Retinal pigment epithelial cell (primary cell): ENCODE results near the gene GCGR.

Source experiments
- DNase-seq: peaks from one replicate; pipeline ENCODE4 v3.0.0-alpha.2; 2010; ENCODE audit warnings: low read depth
- H3K4me3 ChIP-seq: 2 replicates; pipeline ENCODE4 v1.5.1; 2011; ENCODE audit warnings: mild to moderate bottlenecking, low read length, control low read depth, moderate library complexity
- TF ChIP-seq, protein P1 (sequence below): conservative IDR thresholded peaks from 2 replicates; pipeline ENCODE4 v1.5.1; 2011; ENCODE audit warnings: low read depth, low read length, control low read depth, inconsistent platforms

The GCGR gene

DNA sequence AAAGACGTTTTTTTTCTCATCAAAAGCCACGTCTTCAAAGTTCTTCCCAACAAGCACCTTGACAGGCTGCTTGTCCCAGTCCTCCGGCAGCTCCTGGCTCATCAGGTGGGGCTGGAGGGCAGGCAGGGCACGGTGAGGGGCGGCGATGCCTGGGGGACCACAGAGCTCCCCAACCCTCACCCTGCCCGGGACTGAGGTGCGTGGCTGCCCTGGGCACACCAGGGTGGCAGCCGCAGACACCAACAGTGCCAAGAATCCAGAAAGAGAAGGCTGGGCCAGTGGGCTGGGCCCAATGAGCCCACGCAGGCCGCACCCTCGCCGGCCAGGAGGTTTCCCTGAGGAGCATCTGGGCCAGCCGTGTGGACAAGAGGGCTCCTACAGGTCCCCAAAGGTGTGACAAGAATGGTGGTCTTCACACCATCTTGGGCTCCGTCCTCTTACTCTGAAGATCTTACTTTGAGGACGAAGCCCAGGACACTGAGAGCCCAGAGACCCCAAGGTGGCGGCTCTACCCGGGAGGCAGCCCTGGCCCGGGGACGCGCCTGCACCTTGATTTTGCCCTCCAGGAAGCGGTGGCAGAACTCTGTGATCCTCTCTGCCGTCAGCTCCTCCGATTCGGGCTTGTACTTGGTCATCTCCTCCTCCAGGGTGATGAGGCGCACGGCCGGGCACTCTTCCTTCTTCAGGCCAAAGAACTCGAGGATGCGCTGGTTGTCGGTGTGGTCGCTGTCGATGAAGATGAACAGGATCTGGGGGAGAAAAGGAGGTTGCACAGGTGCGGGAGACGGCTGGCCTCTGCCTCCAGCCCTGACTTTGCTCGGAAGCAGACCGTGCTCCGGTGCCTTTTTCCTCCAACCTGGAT is 42.2 kb downstream of the GCGR start:
- TF ChIP-seq, protein P1, sequence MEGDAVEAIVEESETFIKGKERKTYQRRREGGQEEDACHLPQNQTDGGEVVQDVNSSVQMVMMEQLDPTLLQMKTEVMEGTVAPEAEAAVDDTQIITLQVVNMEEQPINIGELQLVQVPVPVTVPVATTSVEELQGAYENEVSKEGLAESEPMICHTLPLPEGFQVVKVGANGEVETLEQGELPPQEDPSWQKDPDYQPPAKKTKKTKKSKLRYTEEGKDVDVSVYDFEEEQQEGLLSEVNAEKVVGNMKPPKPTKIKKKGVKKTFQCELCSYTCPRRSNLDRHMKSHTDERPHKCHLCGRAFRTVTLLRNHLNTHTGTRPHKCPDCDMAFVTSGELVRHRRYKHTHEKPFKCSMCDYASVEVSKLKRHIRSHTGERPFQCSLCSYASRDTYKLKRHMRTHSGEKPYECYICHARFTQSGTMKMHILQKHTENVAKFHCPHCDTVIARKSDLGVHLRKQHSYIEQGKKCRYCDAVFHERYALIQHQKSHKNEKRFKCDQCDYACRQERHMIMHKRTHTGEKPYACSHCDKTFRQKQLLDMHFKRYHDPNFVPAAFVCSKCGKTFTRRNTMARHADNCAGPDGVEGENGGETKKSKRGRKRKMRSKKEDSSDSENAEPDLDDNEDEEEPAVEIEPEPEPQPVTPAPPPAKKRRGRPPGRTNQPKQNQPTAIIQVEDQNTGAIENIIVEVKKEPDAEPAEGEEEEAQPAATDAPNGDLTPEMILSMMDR, result no peak
- no peak overlapping the region for H3K4me3 ChIP-seq
- no peak for DNase-seq

DNA sequence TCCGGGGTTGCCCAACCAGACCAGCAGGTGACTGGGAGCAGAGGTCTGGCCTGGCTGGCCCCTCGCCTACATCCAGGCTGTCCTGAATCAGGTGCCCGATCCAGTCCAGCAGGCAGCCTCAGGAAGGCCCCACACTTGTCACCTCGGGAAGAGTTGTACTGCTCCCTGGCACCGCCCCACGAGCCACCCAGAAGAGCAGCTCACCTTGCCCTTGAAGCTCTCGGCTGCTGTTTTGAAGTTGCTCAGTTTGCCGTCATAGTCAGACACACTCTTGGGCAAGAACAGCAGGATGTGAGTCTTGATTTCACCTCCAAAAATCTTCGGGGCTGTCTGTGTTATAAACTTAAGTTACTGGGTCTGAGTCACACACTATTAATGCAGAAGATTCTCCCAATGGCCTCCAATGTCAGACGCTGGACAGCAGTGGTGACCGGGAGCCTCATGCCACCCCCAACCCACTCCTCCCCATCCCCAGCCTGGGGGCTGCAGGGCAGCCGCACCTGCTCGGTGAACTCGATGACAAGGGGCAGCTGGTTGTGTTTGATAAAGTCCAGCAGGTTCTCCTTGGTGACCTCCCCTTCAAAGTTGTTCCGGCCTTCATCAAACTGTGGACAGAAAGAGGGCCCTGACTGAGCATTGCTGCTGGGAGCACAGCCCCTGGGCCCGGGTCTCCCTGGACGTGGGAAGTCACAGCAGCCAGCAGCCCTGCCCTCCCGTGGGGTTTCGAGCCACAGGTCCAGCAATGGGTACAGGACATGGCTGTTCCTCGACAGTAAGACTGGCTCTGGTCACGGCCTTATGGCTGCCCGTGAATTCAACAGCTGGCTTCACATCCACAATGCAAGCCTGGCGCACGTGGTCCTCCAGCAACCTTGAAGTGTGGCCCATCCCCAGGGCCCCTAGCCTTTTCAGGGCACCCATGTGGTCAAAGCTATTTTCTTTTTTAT is 43.1 kb downstream of the GCGR start:
- H3K4me3 ChIP-seq, result no peak overlapping the region
- DNase-seq, result no peak
- TF ChIP-seq, protein P1, result no peak

DNA sequence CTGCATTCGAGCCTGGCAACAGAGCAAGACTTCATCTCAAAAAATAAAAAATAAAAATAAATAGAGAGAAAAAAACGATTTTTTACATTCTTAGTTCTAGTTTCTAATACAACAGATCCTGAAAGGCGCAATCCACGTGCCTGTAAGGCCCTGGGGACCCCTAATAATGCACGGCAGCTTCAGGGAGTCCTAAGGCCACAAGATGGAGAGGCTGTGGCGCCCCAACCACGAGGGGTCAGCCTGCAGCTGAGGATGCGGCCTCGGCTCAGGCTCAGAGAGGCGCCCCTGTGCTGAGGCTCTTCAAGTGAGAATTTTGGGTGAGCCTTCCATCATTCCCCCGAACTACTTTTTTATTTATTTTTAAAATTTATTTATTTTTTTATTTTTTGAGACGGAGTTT is 45.5 kb downstream of the GCGR start:
- H3K4me3 ChIP-seq, result no peak overlapping the region
- no peak for DNase-seq
- TF ChIP-seq, protein P1, result no peak

DNA sequence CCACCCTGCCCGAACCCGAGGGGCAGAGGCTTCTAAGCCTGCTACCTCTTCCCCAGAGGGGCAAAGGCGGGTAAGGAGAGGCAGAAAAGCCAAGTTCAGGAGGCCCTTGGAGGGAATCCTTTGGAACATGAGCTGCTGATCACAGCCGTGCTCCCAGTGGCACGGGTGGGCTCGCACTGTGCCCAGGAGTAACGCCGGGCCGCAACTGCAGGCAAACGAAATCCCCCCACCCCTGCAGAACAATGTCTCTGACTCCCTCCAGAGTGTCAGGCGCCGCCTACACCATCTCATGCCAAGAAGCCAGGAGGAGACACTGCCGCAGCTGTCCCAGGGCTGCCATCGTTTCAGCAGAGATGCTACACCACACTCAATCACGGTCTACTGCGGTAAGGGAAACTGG is 47.5 kb downstream of the GCGR start:
- TF ChIP-seq, protein P1, result no peak

DNA sequence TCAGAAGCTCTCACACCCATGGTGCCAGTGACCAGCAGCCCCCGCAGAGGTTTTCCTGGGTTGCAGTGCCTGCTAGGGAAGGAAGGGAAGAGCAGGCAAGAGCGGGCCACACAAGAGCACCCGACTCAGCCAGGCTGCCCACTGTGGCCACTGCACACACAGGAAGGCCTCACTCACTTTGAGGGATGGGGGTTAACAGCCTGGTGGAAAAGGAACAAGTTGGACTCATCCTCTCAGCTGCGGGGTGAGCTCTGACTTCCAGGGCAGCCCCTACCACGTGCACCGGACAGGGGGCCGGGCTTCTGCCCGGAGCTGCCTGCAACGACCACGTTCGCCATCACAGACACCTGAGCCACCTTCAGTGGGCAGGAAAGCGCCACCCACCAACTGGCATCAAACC is 48.3 kb downstream of the GCGR start:
- no peak overlapping the region for H3K4me3 ChIP-seq
- TF ChIP-seq, protein P1, result no peak
- no peak for DNase-seq

More for the DNA sequence above, 47.5 kb downstream of the GCGR start:
- DNase-seq, result no peak
- H3K4me3 ChIP-seq, result no peak overlapping the region

DNA sequence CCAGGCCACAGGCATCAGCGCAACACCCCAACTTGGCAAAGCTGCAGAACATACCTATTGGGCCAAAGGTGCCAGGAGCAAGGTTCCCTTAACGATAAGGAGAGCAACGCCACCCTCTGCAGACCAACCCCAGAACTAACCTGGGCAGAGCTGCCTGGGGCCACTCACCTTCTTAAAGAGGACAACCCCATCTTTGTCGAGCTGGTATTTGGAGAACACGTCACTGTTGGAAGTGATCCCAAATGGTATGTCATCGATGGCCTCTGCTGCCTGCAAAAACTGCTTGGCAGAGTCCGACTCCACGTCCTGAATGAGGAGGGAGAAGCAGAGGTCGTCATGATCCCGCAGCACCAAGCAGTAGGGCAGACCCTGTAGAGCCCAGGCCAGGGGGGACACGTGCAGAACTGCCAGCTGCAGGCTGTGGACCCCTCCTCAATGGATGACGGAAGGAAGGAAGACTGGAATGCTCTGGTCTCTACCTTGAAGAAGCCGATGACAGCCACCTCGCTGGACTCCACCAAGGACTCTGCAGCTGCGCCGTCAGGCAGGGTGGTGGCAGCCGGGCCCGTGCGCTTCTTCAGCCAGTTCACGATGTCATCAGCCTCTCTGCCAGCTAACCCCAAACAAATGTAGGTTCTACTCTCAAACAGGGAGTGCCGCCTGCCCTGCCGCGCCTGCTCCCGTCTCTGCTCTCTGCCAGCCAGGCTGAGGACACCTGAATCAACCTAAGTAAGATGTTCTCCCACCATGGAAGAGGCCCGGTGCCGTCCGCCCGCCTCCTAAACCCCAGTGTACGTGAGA is 51.2 kb downstream of the GCGR start:
- TF ChIP-seq, protein P1, result no peak
- no peak overlapping the region for H3K4me3 ChIP-seq
- no peak for DNase-seq
